Measurements from ENCODE around the gene RFPL4A. TPM values are rescaled to one million over a fixed set of nuclear protein-coding genes. Genes with fewer than 3 reads are reported as not detected.

Gene RFPL4A
- total RNA-seq, 1 donor from 2014 or later = not detected

DNA sequence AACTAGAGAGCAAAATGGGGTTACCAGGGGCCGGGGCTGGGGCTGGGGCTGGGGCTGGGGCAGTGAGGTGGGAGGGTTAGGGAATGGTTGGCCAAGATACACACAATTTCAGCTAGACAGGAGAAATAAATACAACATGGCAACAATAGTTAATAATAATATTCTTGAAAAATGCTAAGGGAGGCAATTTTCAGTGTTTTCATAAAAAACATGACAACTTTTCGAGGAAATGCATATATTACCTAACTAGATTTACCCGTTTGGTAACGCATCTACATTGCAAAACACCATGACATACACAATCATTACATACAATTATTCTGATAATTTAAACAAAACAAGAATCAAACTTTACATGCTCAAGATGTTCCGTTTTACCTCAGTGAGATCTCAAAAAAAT lies 22.2 kb downstream of the RFPL4A start:
- Mint-ChIP-seq H3K4me3 (no peak overlapping the region), H3K27ac (ENCODE audit: unreplicated experiment) (no peak overlapping the region), H3K27me3 (ENCODE audit: low read depth) (no peaks in the 10 kb centered on the region), H3K4me1 (no peaks in the 10 kb centered on the region), H3K9me3 (peaks cover 19% of the 10 kb centered on the region), H3K36me3 (ENCODE audit: low read depth) (no peaks in the 10 kb centered on the region)
- DNase-seq (ENCODE audit: low read depth, low spot score) = no peak
- TF ChIP-seq, protein P1, sequence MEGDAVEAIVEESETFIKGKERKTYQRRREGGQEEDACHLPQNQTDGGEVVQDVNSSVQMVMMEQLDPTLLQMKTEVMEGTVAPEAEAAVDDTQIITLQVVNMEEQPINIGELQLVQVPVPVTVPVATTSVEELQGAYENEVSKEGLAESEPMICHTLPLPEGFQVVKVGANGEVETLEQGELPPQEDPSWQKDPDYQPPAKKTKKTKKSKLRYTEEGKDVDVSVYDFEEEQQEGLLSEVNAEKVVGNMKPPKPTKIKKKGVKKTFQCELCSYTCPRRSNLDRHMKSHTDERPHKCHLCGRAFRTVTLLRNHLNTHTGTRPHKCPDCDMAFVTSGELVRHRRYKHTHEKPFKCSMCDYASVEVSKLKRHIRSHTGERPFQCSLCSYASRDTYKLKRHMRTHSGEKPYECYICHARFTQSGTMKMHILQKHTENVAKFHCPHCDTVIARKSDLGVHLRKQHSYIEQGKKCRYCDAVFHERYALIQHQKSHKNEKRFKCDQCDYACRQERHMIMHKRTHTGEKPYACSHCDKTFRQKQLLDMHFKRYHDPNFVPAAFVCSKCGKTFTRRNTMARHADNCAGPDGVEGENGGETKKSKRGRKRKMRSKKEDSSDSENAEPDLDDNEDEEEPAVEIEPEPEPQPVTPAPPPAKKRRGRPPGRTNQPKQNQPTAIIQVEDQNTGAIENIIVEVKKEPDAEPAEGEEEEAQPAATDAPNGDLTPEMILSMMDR (conservative IDR thresholded peaks at IDR 0.05) = no peak

DNA sequence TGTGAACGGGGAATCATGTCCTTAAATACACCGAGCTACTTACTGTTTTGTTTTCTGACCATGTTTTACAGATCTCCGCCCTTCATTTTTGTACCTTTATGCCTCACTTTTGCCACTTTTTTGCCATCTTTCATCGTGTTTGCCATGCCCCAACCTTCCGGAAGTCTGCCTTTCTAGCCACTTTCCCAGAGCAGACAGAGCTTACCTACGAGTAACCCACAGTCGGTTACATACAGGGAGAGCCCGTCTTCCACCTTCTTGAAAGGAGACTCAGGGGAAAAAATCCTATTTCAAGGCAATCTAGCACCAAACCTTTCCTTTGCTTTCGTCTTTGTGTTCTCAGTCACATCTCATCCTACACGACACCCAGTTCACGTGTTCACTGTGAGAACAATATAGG lies 36.1 kb downstream of the RFPL4A start:
- TF ChIP-seq, protein P1 (conservative IDR thresholded peaks at IDR 0.05) = no peak
- no peaks in the 10 kb centered on the region for H3K27me3 Mint-ChIP-seq (ENCODE audit: low read depth)
- peaks cover 27% of the 10 kb centered on the region for H3K9me3 Mint-ChIP-seq
- no peaks in the 10 kb centered on the region for H3K4me1 Mint-ChIP-seq
- no peak overlapping the region for H3K4me3 Mint-ChIP-seq
- H3K36me3 Mint-ChIP-seq (ENCODE audit: low read depth) = peaks cover 9% of the 10 kb centered on the region
- no peak for DNase-seq (ENCODE audit: low read depth, low spot score)
- no peak overlapping the region for H3K27ac Mint-ChIP-seq (ENCODE audit: unreplicated experiment)

DNA sequence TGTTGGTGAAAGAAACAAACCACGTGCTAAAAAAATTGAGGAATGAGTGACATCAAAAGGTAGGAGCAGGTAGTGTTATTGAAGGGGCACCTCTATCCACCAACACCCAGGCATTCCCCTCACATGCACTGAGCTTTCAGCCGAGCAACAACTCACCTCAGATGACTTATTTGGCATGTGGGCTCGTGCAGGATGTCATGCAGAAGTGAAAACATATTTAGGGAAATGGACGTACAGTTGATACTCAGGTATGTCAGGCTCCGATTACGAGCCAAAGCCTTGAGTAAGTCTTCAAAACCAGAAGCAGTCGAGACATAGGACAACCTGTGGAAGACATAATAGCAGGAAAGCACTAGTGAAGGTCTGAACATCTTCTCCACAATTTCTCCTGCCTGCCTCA lies 42.5 kb downstream of the RFPL4A start:
- Mint-ChIP-seq H3K4me3 (no peak overlapping the region), H3K9me3 (peaks cover 41% of the 10 kb centered on the region)

DNA sequence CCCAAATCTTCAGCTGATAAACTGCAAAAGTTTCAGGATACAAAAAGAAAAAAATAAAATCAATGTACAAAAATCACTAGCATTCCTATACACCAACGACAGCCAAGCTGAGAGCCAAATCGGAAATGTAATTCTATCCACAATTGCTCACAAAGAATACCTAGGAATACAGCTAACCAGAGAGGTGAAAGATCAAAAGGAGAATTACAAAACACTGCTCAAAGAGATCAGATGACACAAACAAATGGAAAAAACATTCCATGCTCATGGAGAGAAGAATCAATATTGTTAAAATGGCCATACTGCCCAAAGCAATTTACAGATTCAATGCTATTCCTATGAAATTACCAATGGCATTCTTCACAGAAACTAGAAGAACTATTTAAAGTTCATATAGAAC lies 43.4 kb downstream of the RFPL4A start:
- TF ChIP-seq, protein P1 (conservative IDR thresholded peaks at IDR 0.05) = no peak
- no peak overlapping the region for H3K27ac Mint-ChIP-seq (ENCODE audit: unreplicated experiment)
- no peaks in the 10 kb centered on the region for H3K4me1 Mint-ChIP-seq
- no peaks in the 10 kb centered on the region for H3K27me3 Mint-ChIP-seq (ENCODE audit: low read depth)
- peaks cover 18% of the 10 kb centered on the region for H3K36me3 Mint-ChIP-seq (ENCODE audit: low read depth)
- DNase-seq (ENCODE audit: low read depth, low spot score) = no peak
- H3K9me3 Mint-ChIP-seq = peaks cover 47% of the 10 kb centered on the region
- H3K4me3 Mint-ChIP-seq = no peak overlapping the region

More for the DNA sequence above, 42.5 kb downstream of the RFPL4A start:
- Mint-ChIP-seq H3K36me3 (ENCODE audit: low read depth) (peaks cover 20% of the 10 kb centered on the region), H3K27ac (ENCODE audit: unreplicated experiment) (no peak overlapping the region), H3K27me3 (ENCODE audit: low read depth) (no peaks in the 10 kb centered on the region), H3K4me1 (no peaks in the 10 kb centered on the region)
- no peak for DNase-seq (ENCODE audit: low read depth, low spot score)
- TF ChIP-seq, protein P1 (conservative IDR thresholded peaks at IDR 0.05) = no peak

DNA sequence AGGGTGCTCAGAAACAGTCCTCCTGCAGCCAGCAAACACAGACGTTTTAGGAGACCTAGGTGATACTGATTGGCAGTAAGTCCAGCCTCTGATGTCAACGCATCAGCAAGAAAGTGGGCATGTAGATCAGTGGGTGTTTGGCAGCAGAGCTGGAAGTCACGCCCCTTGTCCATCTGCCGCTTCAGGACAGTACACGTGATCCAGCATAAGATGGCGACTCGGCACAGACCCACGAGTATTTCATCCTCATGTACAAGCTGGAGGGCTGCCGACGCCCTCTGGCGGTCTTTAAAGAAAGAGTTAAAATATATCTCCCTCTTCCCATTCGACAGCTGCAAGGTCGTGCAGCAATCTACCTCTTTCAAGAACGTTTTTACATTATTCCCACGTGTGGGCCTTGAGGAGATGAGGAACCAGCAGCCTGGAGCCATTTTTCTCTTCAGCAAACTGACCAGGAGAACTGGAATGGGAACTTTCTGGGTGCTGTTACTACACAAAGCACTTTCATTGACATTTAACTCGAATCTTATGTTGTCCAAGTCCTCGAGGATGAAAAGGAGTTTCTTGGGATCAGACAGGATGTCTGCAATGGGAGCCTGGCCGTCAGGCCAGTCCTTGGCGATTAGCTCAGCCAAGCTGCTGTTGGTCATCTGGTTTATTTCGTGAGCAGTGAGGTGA lies 50.6 kb downstream of the RFPL4A start:
- H3K27ac Mint-ChIP-seq (ENCODE audit: unreplicated experiment) = no peak overlapping the region
- H3K4me1 Mint-ChIP-seq = no peaks in the 10 kb centered on the region
- no peaks in the 10 kb centered on the region for H3K27me3 Mint-ChIP-seq (ENCODE audit: low read depth)
- H3K36me3 Mint-ChIP-seq (ENCODE audit: low read depth) = peaks cover 11% of the 10 kb centered on the region
- DNase-seq (ENCODE audit: low read depth, low spot score) = no peak
- peaks cover 38% of the 10 kb centered on the region for H3K9me3 Mint-ChIP-seq
- TF ChIP-seq, protein P1 (conservative IDR thresholded peaks at IDR 0.05) = peak; percentile 38
- H3K4me3 Mint-ChIP-seq = no peak overlapping the region

Measured in neural crest cell (in vitro differentiated cells).